GM15510 (cell line): ENCODE results near the gene NELL2.

Experiments
- POLR2A ChIP-seq: IDR thresholded peaks from 3 replicates; pipeline ENCODE4 v1.6.1; 2011; ENCODE audit warnings: borderline replicate concordance; ENCODE audit not compliant: insufficient read length; ENCODE audit errors: extremely low read depth

Gene NELL2

DNA sequence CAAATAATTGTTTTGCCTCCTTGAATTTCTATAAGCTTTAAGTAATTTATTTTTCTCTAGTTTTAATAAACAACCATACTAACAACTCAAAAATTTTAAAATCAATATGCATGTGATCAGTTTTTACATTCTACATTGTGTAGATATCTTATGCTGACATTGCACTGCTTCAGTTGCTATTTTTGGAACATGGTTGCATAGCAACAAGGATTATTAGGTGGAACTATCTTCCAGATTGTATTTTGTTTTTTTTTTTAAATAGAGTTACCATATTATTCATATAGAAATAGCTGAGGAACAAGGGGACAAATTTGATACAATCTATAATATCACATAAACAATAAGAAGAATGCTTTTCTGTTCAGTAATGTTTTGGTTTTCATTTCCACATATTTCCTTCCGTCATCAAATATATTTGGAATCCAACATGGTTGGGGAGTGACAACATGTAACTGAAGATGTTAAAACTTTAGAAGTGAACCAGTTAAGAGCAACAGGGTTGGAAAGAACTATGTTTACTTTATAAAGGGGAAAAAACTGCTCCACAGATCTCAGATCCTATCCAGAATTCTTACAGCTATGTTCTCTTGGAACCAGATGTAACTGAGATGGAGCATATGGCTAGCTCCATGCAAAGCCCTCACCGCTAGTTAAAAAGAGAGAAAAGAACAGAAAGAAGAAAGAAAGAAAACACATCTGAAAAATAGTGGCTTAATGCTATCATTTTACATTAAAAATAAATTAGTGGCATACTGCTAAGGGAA, 235.5 kb downstream of the NELL2 start:
- TF ChIP-seq POLR2A = no peak

DNA sequence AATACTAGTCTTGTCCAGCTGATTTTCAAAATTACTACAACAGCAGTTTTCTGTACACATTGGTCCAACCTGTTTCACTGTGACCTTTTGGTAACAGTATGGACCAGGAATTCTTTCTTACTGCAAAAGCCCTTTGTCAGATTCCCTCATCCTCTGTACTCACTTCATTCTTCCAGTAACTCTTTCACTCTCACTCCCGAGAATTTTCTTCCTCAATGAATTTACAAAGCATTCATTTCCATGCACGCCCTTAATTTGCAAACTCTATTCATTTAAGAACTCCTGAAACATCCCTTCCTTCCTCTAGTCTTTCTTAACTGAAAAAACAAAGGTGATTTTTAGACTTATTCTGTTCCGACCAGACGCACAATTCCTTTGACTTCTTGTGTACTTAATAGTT, 238.2 kb downstream of the NELL2 start:
- TF ChIP-seq POLR2A = no peak

GRCh38 chr12:44628180-44628579, 247.9 kb downstream of the NELL2 start:
- TF ChIP-seq POLR2A = no peak

- TF ChIP-seq POLR2A = no peak
Observed at GRCh38 chr12:44627387-44628166, 248.5 kb downstream of the NELL2 start.

- TF ChIP-seq POLR2A = no peak
Observed at GRCh38 chr12:44626883-44627282, 249.2 kb downstream of the NELL2 start.

DNA sequence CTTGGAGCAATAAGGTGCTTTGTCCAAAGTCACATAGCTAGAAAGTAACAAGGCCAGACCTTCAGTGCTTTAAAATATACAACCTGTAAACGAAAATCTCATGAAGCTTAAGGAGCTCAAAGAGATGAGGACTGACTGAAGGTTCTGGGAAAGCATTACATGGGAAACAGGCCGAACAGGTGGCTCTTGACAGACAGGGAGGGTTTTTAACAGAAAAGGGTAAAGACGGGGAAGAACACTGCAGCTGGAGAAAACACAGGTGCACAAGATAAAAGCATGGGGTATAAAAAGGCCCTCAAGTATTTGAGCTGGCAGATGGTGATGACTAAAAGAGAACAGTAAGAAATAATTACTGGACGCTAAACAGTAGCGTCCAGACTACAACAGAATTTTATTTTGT, 257.2 kb downstream of the NELL2 start:
- no peak for TF ChIP-seq POLR2A

DNA sequence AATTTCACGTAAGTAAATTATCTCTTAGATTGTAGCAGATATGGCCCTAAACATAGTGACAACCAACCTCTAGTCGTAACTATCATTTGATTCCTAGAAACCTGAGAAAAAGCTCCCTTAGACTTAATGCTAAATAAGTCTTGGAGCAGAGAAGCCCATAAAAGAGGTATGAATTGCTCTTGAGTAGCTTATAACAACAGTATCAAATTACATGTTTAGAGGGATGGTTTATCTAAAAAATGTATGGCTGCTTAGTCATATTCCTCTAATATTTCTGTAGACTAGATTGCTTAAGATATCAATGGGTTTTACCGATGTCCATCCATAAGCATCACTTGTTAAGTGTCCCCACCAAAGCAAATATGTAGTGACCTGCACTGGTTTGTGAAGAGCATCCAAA, 259.7 kb downstream of the NELL2 start:
- TF ChIP-seq POLR2A = no peak

DNA sequence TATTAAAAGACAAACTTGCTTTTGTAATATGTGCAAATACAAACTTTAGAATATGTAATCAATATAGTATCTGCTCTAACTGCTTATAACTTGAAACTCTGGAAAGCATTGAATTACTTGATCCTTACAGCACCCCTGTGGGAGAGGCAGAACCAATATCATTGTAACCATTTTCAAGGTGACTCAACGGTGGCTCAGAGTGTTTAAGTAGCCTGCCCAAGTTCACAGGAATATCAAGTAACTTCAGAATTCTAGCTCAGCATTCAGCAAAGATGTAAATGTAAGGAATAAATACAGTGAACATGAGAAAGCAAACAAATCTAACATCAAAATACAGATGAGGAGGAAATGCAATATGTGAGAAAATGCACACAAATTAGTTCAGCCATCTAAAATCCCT, 264.6 kb downstream of the NELL2 start:
- no peak for TF ChIP-seq POLR2A

DNA sequence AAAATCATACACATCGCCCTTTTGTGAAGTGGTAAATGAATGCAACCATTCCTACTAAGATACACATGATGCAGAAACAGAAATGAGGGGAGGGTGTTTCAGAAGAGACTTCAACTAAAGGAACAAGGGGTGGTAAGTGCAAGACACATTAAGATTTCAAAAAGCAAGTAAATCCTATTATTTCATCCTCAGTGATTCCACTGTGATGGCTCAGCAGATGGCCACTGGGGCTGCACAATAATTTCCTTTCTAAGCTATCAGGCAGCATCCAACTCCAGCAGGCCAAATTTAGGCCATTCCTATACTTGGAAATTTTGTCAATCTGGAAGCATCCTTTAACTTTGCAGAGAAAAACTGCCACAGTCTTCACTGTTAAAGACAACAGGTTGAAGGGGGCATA, 272.4 kb downstream of the NELL2 start:
- TF ChIP-seq POLR2A = no peak

GRCh38 chr12:44592626-44593025, 283.5 kb downstream of the NELL2 start:
- no peak for TF ChIP-seq POLR2A

- no peak for TF ChIP-seq POLR2A
Observed at GRCh38 chr12:44589697-44590096, 286.4 kb downstream of the NELL2 start.

DNA sequence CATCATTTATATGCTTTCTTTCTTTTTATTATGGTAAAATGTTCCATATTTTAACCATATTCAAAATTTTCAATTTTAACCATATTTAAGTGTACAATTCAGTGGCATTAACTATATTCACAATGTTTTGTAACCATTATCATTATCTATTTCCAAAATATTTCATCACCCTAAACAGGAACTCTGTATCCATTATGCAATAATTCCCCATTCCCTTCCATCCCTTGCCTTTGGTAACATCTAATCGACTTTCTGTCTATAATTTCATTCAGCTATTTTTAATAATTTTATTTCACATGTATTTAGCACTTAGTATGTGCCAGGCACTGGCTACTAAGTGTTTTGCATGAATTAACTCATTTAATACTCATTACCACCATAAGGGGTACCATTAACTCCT, 287.5 kb downstream of the NELL2 start:
- no peak for TF ChIP-seq POLR2A

DNA sequence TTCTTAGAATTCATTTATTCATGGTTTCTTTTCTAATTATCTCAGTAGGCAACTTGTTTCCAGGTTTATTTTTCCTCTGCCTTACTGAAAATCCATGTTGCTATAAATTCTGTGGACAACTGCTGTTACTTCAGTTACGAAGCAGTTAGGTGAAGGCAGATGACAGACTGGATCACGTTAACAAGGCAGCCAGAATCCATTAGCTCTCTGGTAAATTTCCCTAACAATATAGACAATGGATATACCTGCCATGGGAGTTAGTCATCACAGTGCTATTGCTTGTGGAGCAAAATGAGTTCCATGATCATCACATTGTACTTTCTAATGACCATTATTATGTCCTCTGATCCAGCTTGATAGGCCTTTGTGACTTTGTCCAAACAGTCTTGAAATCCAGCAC, 291.5 kb downstream of the NELL2 start:
- no peak for TF ChIP-seq POLR2A

- no peak for TF ChIP-seq POLR2A
Observed at GRCh38 chr12:44582521-44582920, 293.6 kb downstream of the NELL2 start.

GRCh38 chr12:44581642-44582242, 294.4 kb downstream of the NELL2 start:
- TF ChIP-seq POLR2A = no peak
